Stomach (tissue), 4 donors: ENCODE data around the gene PLK5.

ENCODE experiments used
- CTCF ChIP-seq, 7 experiments: fragments of 450-650 bp in 4 of 7; fragments of 200-600 bp in 3 of 7; sonication (generic) in 3 of 7; IDR thresholded peaks; one replicate each; pipeline ENCODE4 v1.5.1; 2016 to 2019; ENCODE audit warnings: antibody characterized with exemption in 7 of 7, control low read depth in 2 of 7, mild to moderate bottlenecking in 1 of 7
- EP300 ChIP-seq: sonication (generic); formaldehyde crosslinking; IDR thresholded peaks from one replicate; pipeline ENCODE4 v1.6.1; 2017; ENCODE audit warnings: antibody characterized with exemption
- POLR2A ChIP-seq, 4 donors: fragments of 450-650 bp; IDR thresholded peaks; one replicate each; pipeline ENCODE4 v1.6.1; 2016; ENCODE audit warnings: antibody characterized with exemption in 4 of 4, control low read depth in 2 of 4, mild to moderate bottlenecking in 1 of 4, moderate library complexity in 1 of 4

GRCh38 chr19:1528596-1529429 lies 4.9 kb downstream of the PLK5 start:
- TF ChIP-seq CTCF (IDR thresholded peaks at IDR 0.05) (no peak), EP300 (no peak), POLR2A (IDR thresholded peaks at IDR 0.05) (no peak)
